HG03139 (cell line): ENCODE results near the gene CORO1C.
"Not testable (repeated sequence)": the region's sequence is repeated elsewhere in the genome, so short reads cannot be mapped to it uniquely, and the experiment has no call there.

Experiments
- ATAC-seq: cut with Tn5 transposase; IDR thresholded peaks from one replicate; pipeline ENCODE4 v1.9.1; 2021; ENCODE audit not compliant: unreplicated experiment

CORO1C gene

GRCh38 chr12:108679106-108679681, 52.1 kb downstream of the CORO1C start:
- no peak for ATAC-seq

GRCh38 chr12:108678104-108678730, 53.1 kb downstream of the CORO1C start:
- no peak for ATAC-seq

GRCh38 chr12:108677381-108677780, 53.9 kb downstream of the CORO1C start:
- no peak for ATAC-seq

- no peak for ATAC-seq
Observed at GRCh38 chr12:108676707-108677106, 54.6 kb downstream of the CORO1C start.

- ATAC-seq, result no peak
Observed at GRCh38 chr12:108675792-108676191, 55.5 kb downstream of the CORO1C start.

- ATAC-seq, result no peak
Observed at GRCh38 chr12:108672054-108672453, 59.3 kb downstream of the CORO1C start.

GRCh38 chr12:108671110-108671509, 60.2 kb downstream of the CORO1C start:
- ATAC-seq, result no peak

- ATAC-seq, result no peak
Observed at GRCh38 chr12:108670066-108670631, 61.2 kb downstream of the CORO1C start.

GRCh38 chr12:108668542-108668941, 62.8 kb downstream of the CORO1C start:
- no peak for ATAC-seq

- no peak for ATAC-seq
Observed at GRCh38 chr12:108668063-108668462, 63.3 kb downstream of the CORO1C start.

- ATAC-seq, result no peak
Observed at GRCh38 chr12:108667349-108667748, 64.0 kb downstream of the CORO1C start.

- ATAC-seq, result no peak
Observed at GRCh38 chr12:108666401-108666881, 64.9 kb downstream of the CORO1C start.

GRCh38 chr12:108665608-108666202, 65.6 kb downstream of the CORO1C start:
- ATAC-seq, result no peak

- ATAC-seq, result peak; percentile 70
Observed at GRCh38 chr12:108664338-108665258, 66.7 kb downstream of the CORO1C start.

- ATAC-seq, result no peak
Observed at GRCh38 chr12:108663324-108664015, 67.8 kb downstream of the CORO1C start.

- not testable (repeated sequence) for ATAC-seq
Observed at GRCh38 chr12:108658115-108658514, 73.2 kb downstream of the CORO1C start.

- no peak for ATAC-seq
Observed at GRCh38 chr12:108657130-108657745, 74.1 kb downstream of the CORO1C start.

- ATAC-seq, result not testable (repeated sequence)
Observed at GRCh38 chr12:108656247-108656646, 75.1 kb downstream of the CORO1C start.

GRCh38 chr12:108655812-108656175, 75.5 kb downstream of the CORO1C start:
- not testable (repeated sequence) for ATAC-seq

GRCh38 chr12:108654622-108655021, 76.7 kb downstream of the CORO1C start:
- ATAC-seq, result not testable (repeated sequence)
